HL-60/S4 treated with phorbol 12-myristate 13-acetate at 8.2 ng/mL for 4 days and 3 days (cell line): ENCODE measurements around the gene SLC35E3.

ENCODE experiments used
- in situ Hi-C: fragments of 300-500 bp; cut with MboI; formaldehyde crosslinking; loops from 2 replicates; pipeline ENCODE4 v1.15.0; 2022; ENCODE audit warnings: low sequenced_read_pairs

SLC35E3 gene

GRCh38 chr12:68745904-68746571 is at the start of gene SLC35E3:
SLC35E3 (plus strand) TSS chr12:68746176; CDS start chr12:68746378, 202 bp downstream.
- in situ Hi-C loops, result no loop called here

GRCh38 chr12:68699486-68699885 is 46.5 kb upstream of the SLC35E3 start:
- in situ Hi-C loops, result no loop called here

- in situ Hi-C loops, result no loop called here
Measured at GRCh38 chr12:68727776-68728175, 18.2 kb upstream of the SLC35E3 start.

GRCh38 chr12:68733661-68734071 is 12.3 kb upstream of the SLC35E3 start:
- in situ Hi-C loops, result no loop called here

DNA sequence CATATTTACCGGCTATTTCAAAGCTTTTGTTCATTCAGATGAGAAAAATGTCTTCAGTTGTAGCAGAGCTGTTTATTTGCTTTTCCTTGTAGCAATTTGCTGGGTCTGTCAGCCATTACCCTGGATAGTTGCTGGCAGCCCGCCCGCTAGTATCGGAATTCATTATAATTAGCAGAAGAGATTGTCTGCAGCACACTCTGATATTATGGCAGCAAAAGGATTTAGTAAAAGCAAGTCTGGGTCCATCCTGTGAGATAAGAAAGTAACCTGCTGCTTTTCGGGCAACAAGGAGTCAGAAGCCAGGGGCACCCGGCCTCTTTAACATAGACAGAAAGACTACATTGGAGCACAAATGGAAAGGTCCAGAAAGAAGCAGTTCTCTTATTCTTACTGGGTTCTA is 6.1 kb upstream of the SLC35E3 start:
- in situ Hi-C loops, result no loop called here

DNA sequence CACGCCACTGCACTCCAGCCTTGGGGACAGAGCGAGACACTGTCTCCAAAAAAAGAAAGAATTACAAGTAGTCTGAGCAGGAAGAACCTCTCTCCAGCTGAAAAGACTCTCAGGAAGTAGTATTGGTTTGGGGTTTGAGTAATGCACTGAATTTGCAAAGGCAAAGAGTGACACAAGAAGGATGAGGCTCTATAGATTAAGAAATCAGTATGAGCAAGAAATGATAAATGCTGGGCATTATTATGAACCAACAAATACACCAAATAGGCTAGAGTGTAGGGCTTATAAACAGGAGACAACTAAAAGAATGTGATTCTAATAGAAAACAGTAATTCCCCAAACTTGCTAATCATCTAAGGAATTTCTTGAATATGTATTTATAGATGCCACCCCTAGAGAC is 2.6 kb upstream of the SLC35E3 start:
- in situ Hi-C loops, result no loop called here

DNA sequence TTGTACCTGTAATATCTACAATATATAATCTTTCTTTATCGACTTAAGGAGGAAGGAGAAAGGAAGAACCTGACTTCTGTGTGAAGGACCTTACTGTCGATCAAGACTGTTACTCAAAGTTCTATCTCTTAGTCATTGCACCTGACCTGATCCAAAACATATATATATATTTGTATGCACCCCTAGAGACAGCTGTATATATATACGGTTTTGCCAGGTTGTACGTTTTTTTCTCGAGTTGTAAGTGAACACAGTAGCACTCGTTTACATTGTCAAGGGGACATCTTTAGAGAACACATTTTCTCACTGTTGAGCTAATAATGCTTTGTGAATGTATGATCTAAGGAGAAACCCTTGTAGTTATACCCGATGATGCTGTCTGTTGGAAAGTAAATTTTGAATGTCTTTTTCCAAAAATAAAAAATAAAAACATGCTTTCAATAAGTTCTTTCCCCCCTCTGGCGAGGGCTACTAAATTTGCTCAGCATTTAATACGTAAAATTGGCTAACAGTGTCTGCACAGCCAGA is 536 bp upstream of the SLC35E3 start:
- in situ Hi-C loops, result no loop called here

DNA sequence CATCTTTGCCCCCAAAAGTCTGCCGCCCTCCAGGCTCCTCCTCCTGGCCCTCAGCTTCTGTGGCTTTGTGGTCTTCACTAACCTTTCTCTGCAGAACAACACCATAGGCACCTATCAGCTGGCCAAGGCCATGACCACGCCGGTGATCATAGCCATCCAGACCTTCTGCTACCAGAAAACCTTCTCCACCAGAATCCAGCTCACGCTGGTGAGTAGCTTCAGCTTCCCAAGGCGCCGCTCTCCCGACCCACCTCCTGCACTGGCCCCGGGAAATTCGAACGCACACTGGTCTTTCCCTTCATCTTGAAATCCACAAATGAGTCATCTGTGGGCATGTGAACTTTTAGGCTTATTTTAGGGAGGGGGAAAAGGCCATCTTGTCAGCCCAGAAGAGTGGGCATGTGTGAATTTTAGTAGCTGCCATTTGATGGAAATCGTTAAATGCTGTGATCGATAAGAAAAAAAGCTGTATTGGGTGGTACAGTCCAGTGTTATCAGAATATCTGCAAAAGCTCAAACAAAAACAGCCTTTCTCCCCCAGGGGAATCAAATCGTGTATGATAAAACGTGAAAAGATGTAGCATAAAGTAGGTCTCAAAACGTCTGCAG is 700 bp downstream of the SLC35E3 start:
- in situ Hi-C loops, result no loop called here

- in situ Hi-C loops, result no loop called here
Measured at GRCh38 chr12:68749443-68749842, 3.5 kb downstream of the SLC35E3 start.

- in situ Hi-C loops, result no loop called here
Measured at GRCh38 chr12:68749861-68750260, 3.9 kb downstream of the SLC35E3 start.

- in situ Hi-C loops, result no loop called here
Measured at GRCh38 chr12:68750506-68750905, 4.5 kb downstream of the SLC35E3 start.

- in situ Hi-C loops, result no loop called here
Measured at GRCh38 chr12:68755536-68756243, 9.7 kb downstream of the SLC35E3 start.

DNA sequence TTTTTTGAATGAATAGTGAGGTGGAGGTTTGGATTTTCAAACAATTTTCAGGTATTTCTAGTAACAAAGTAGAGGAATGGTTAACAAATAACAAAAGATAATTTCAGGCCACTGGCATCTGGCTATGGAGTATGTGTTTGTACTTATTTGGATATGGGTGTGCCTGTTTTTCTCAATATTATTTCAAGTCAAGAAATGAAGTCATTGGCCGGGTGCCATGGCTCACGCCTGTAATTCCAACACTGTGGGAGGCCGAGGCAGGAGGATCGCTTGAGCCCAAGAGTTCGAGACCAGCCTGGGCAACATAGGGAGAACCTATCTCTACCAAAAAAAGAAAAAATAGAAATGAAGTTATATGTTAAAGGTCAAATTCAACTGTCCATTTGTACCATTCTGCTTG is 13.9 kb downstream of the SLC35E3 start:
- in situ Hi-C loops, result no loop called here

DNA sequence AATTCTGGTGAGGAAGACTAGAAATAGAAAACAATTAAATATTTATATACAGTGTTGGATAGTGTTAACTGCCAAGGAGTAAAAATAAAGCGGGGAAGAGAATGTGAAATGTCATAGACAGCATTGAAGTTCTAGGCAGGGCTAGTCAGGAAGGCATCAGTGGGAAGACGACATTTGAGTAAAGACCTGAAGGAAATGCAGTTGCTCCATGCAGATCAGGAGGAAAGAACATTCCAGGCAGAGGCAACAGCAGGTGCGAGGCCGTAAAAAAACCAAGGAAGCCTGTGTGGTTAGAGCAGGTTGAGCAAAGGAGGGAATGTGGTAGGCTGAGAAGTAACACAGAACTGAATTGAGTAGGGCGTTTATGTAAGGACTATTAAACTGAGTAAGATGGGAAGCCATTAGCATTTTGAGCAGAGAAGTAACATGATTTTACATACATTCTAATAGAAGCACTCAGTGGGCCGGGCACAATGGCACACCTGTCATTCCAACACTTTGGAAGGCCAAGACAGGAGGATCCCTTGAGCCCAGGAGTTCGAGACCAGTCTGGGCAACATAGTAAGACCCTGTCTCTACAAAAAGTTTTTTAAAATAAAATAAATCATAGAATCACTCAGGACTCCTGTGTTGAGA is 14.9 kb downstream of the SLC35E3 start:
- in situ Hi-C loops, result no loop called here

GRCh38 chr12:68761442-68761812 is 15.5 kb downstream of the SLC35E3 start:
- in situ Hi-C loops, result no loop called here

DNA sequence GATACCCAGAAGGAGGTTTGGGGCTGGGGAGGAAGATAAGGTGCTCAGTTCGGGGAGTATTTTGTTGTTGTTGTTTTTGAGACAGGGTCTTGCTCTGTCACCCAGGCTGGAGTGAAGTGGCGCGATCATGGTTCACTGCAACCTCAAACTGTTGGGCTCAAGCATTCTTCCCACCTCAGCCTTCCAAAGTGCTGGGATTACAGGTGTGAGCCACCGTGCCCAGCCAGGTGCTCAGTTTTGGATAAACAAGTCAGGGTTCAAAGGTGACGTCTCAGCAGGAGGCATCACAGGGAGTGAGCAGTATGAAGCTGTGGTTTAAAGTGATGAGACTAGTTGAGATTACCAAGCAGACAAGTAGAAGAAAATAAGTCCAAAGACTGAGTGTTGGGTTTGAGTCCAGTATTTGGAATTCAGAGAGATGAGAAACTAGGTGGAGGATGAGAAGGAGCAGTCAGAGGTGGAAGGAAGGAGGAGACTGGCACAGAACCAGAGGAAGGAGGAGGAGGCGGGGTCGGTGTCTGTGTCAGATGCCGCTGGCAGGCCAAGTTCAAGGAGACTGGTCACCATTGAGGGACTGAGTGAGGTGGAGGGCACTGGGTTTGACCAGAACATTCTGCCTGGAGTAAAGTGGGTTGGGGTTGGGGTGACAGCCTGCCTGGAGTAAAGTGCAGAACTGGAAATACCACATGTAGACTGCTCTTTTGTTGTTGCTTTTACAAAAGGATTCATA is 16.1 kb downstream of the SLC35E3 start:
- in situ Hi-C loops, result no loop called here

DNA sequence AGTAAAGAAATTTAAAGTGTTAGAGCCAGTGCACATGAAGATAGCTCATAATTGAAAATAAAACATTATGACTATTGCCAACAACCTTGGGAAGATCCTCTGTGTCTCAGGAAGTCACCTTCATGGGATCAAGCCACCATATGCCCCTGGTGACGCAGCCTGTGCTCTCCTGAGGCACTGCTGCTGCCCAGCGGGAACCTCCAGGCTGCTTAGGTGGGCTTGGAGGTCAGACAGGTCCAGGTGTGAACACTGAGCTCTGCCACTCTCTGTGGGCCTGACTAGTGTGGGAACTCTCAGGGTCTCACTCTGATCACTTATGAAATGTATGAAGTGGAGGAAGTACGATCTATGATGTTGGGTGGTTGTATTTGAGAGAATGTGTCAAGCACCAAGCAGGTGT is 16.7 kb downstream of the SLC35E3 start:
- in situ Hi-C loops, result no loop called here

DNA sequence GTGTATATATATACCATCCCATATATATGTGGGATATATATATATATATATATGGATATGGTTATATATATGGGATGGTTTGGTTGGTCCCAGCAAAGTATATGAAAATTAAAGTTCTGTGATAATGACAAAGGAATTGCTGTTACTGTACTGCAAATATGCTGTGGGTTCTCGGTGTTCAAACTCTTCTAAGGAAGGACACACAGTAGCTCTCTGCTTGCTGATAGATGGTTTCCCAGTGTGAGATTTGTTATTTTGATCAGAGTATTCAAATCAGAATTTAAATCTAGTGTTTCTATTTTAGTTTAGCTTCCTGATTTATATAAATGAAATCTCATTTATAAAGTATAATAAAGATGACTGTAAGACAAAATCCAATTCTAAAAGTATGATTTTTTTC is 19.7 kb downstream of the SLC35E3 start:
- in situ Hi-C loops, result no loop called here

DNA sequence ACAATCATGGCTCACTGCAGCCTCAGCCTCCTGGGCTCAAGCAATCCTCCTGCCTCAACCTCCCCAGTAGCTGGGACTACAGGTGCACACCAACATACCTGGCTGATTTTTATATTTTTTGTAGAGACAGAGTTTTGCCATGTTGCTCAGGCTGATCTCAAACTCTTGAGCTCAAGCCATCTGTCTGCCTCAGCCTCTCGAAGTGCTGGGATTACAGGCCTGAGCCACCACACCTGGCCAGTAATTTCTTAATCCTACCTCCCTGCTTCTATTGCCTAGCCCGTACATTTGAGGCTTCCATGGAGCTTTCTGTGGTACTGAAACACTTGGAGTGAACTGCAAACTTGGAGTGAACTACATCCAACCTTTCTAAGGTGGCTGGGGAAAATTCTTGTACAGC is 20.7 kb downstream of the SLC35E3 start:
- in situ Hi-C loops, result no loop called here

- in situ Hi-C loops, result no loop called here
Measured at GRCh38 chr12:68767191-68767590, 21.2 kb downstream of the SLC35E3 start.

DNA sequence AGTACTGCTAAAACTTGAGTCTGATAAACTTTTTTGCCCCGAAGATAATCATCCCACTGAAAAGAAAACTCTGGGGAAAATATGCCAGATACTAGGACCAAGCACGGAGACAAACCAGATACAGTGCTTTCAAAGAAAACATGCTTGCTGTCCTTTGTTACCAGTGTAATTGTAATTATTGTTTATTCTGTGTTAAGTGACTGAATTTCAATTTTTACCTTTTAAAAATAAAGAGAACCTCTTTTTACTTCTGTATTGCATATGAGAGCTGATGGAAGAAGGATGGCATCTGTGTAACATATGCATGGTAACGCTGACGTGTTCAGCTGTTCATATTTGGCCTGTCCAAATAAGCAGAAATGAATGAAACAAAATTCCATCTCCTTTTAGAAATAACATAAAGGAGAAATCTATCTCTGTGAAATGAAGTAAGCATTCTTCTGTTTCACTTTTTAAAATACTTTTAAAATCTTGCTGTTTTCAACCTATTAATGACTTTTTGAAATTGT is 22.5 kb downstream of the SLC35E3 start:
- in situ Hi-C loops, result no loop called here
